Activated CD4-positive, alpha-beta T cell treated with anti-CD3 and anti-CD28 coated beads for 4 hours (primary cell): ENCODE data around the gene MOB3B.

Experiments used
- DNase-seq, 2 donors: peaks; one replicate each; pipeline ENCODE4 v3.0.0-alpha.2; 2020

The MOB3B gene

GRCh38 chr9:27414220-27414761 lies 115.3 kb downstream of the MOB3B start:
- DNase-seq: no peak

GRCh38 chr9:27413511-27414219 lies 115.9 kb downstream of the MOB3B start:
- no peak for DNase-seq

- no peak for DNase-seq
Observed at GRCh38 chr9:27412963-27413362, 116.7 kb downstream of the MOB3B start.

GRCh38 chr9:27412081-27412480 lies 117.5 kb downstream of the MOB3B start:
- DNase-seq: no peak

GRCh38 chr9:27408482-27408881 lies 121.1 kb downstream of the MOB3B start:
- DNase-seq: no peak

- DNase-seq: no peak
Observed at GRCh38 chr9:27408001-27408400, 121.6 kb downstream of the MOB3B start.

GRCh38 chr9:27407491-27407890 lies 122.1 kb downstream of the MOB3B start:
- no peak for DNase-seq

GRCh38 chr9:27404661-27405060 lies 125.0 kb downstream of the MOB3B start:
- no peak for DNase-seq

GRCh38 chr9:27402626-27403025 lies 127.0 kb downstream of the MOB3B start:
- DNase-seq: no peak

GRCh38 chr9:27400334-27400880 lies 129.2 kb downstream of the MOB3B start:
- no peak for DNase-seq

- no peak for DNase-seq
Observed at GRCh38 chr9:27398982-27399653, 130.5 kb downstream of the MOB3B start.

- DNase-seq: no peak
Observed at GRCh38 chr9:27396495-27396894, 133.1 kb downstream of the MOB3B start.

GRCh38 chr9:27395484-27395921 lies 134.1 kb downstream of the MOB3B start:
- DNase-seq: no peak

- no peak for DNase-seq
Observed at GRCh38 chr9:27394826-27395201, 134.8 kb downstream of the MOB3B start.

GRCh38 chr9:27394154-27394825 lies 135.3 kb downstream of the MOB3B start:
- DNase-seq: no peak

GRCh38 chr9:27393054-27393846 lies 136.4 kb downstream of the MOB3B start:
- no peak for DNase-seq

GRCh38 chr9:27392451-27392850 lies 137.2 kb downstream of the MOB3B start:
- DNase-seq: no peak

- DNase-seq: no peak
Observed at GRCh38 chr9:27391040-27391895, 138.3 kb downstream of the MOB3B start.

- DNase-seq: no peak
Observed at GRCh38 chr9:27388150-27388549, 141.5 kb downstream of the MOB3B start.

- DNase-seq: no peak
Observed at GRCh38 chr9:27387722-27388121, 141.9 kb downstream of the MOB3B start.

GRCh38 chr9:27386571-27387091 lies 143.0 kb downstream of the MOB3B start:
- no peak for DNase-seq
